ENCODE measurements around the gene IQCM. TPM values are rescaled to one million over a fixed set of nuclear protein-coding genes. Genes with fewer than 3 reads are reported as not detected.

Gene IQCM
- total and polyA plus RNA-seq, 2 donors (not counting 3 experiments of a cell fraction or from before 2014, with no cell fraction given) = not detected

GRCh38 chr4:149500806-149501205 is 314.8 kb downstream of the IQCM start:
- no peaks in the 10 kb centered on the region for H3K4me1 ChIP-seq (ENCODE audit: control insufficient read depth, extremely low read depth, insufficient read depth, low read length)
- H3K9me1 ChIP-seq (replicated peaks; ENCODE audit: control insufficient read depth, extremely low read depth, insufficient read depth, low read length) = no peaks in the 10 kb centered on the region
- H3K27ac ChIP-seq (ENCODE audit: insufficient read depth, low read depth, low read length) = no peak overlapping the region
- intact Hi-C loops (cut with micrococcal nuclease) = no loop called here
- H3K9ac ChIP-seq (replicated peaks; ENCODE audit: extremely low read depth, insufficient read depth, low read length) = no peak overlapping the region
- H3K4me2 ChIP-seq (ENCODE audit: insufficient read depth, low read length) = no peak overlapping the region
- no peaks in the 10 kb centered on the region for H3K79me2 ChIP-seq (ENCODE audit: control insufficient read depth, insufficient read depth, low read length)
- DNase-seq (ENCODE audit: low read depth, low spot score) = no peak
- no TSS peak for BruUV-seq (replicated peaks)
- CTCF ChIA-PET = no interaction called here
- POLR2A ChIA-PET = no interaction called here
- dilution Hi-C loops (cut with MboI; ENCODE audit: extremely low pct_ligation_motif_present, low sequenced_read_pairs) = no loop called here
- H3K27me3 ChIP-seq (ENCODE audit: control insufficient read depth in 2 of 2, insufficient read depth in 2 of 2, low read length in 2 of 2) = no peaks in the 10 kb centered on the region
- H2AFZ ChIP-seq (ENCODE audit: low read depth, low read length) = no peak overlapping the region
- no peaks in the 10 kb centered on the region for H4K20me1 ChIP-seq (replicated peaks; ENCODE audit: control insufficient read depth, extremely low read depth, insufficient read depth, low read length)
- FAIRE-seq = no peak
- H3K36me3 ChIP-seq (ENCODE audit: control insufficient read depth in 2 of 2, extremely low read depth in 1 of 2, insufficient read depth in 2 of 2, low read length in 2 of 2) = no peaks in the 10 kb centered on the region
- TF ChIP-seq POLR2A (IDR thresholded peaks at IDR 0.05; ENCODE audit: low read depth, low read length) (no peak), POLR2AphosphoS5 (IDR thresholded peaks at IDR 0.05; ENCODE audit: insufficient read depth, low read depth, low read length) (no peak), JUN (IDR thresholded peaks at IDR 0.05; ENCODE audit: borderline replicate concordance, insufficient read depth, insufficient read length, low read depth) (no peak), EZH2 (IDR thresholded peaks at IDR 0.05; ENCODE audit: borderline replicate concordance, low read depth, low read length, severe bottlenecking) (no peak), MYC (IDR thresholded peaks at IDR 0.05; ENCODE audit: low read depth, low read length) (no peak), MAX (IDR thresholded peaks at IDR 0.05; ENCODE audit: insufficient read depth, insufficient read length) (no peak), CTCF (IDR thresholded peaks at IDR 0.05; ENCODE audit: extremely low read depth in 1 of 2, insufficient read depth in 1 of 2, low read depth in 1 of 2, low read length in 2 of 2) (no peak), FOS (IDR thresholded peaks at IDR 0.05; ENCODE audit: borderline replicate concordance, insufficient read depth, low read length) (no peak), GATA2 (IDR thresholded peaks at IDR 0.05; ENCODE audit: insufficient read depth, insufficient read length, low read depth, low read length) (no peak)
- H3K9me3 ChIP-seq (replicated peaks; ENCODE audit: control insufficient read depth, insufficient read depth, low read length) = peaks cover 7% of the 10 kb centered on the region
- no peak overlapping the region for H3K4me3 ChIP-seq (replicated peaks in 1 of 3; ENCODE audit: insufficient read depth in 1 of 3, low read depth in 1 of 3, low read length in 3 of 3)
